Ramos (cell line): Measurements from ENCODE around the gene ACAD8.

Experiments used
- in situ Hi-C: fragments of 300-500 bp; cut with MboI; formaldehyde crosslinking; loops from one replicate; pipeline ENCODE4 v1.14.3; 2022; ENCODE audit warnings: low sequenced_read_pairs; ENCODE audit not compliant: unreplicated experiment

ACAD8 gene

DNA sequence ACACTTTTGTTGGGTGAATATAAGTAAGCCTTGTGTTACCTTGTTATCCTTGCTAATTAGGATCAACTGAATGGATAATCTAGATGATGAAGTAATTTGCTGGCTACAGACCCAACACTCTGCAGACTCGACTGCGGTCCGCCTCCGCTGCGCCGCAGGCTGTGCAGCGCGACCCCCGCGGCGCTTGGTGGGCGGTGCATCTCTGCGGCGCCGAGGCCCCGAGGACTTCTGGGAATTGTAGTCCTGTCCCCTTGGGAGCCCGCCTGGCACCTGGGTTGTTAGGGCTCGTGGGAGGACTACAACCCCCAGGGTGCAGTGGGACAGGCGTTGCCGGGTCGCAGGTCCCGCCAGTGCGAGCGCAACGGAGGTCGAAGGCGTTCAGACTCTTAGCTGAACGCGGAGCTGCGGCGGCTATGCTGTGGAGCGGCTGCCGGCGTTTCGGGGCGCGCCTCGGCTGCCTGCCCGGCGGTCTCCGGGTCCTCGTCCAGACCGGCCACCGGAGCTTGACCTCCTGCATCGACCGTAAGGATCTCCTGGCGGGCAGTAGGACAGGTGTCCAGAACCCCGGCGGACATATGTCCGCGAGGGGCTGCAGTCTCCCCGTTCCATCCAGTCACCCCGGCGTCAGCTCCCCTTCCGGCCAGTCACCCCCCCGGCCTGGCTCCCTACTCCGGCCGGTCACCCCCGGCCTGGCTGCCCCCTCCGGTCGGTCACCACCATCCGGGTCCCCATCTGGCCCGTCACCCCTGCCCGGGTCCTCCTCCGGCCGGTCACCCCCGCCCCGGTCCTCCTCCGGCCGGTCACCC, at the start of gene ACAD8, which contains the start of gene THYN1:
TSS of gene ACAD8 (plus strand) at position 381 of the 806 bp plus-strand sequence. CDS start at position 414, 33 bp downstream.
TSS of gene THYN1 (minus strand) at position 165 of the 806 bp plus-strand sequence. CDS start 470 bp downstream, outside the sequence.
- in situ Hi-C loops: no loop called here

DNA sequence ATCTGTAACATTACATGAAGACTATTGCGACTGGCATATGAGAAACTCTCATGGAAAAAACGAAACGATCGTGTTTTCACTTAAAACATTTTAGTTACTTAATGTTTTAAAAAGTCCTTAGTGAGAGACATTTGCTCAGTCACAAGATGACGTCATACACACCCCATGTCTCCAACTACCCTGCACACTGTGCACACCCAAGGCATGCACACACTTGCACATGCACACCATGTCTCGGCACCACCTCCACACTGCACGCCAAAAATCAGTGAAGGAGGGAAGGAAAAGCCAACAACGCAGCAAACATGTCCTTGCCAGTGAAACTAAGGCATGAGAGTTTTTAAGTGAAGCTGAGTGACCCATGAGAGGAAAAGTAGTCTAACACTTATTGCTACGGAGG, 47.6 kb upstream of the ACAD8 start:
- in situ Hi-C loops: no loop called here

DNA sequence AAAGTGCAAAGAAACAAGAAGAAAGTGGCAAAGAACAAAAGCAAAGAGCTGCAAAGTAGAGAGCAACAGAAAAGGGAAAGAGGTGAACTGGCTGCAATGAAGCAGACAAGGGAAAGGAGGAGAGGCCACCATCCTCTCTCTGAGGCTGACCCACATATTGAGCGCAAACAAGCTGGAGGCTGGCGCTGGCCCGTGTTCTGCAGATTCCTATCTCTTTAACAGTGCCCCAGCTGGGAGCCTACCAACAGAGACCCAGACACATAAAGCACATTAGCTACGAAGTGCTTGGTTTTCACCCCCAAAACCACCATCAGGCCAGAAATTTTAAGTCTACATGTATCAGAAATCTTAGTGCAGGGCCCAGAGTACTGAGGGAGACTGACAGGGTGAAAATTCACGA, 47.2 kb upstream of the ACAD8 start:
- in situ Hi-C loops: no loop called here

DNA sequence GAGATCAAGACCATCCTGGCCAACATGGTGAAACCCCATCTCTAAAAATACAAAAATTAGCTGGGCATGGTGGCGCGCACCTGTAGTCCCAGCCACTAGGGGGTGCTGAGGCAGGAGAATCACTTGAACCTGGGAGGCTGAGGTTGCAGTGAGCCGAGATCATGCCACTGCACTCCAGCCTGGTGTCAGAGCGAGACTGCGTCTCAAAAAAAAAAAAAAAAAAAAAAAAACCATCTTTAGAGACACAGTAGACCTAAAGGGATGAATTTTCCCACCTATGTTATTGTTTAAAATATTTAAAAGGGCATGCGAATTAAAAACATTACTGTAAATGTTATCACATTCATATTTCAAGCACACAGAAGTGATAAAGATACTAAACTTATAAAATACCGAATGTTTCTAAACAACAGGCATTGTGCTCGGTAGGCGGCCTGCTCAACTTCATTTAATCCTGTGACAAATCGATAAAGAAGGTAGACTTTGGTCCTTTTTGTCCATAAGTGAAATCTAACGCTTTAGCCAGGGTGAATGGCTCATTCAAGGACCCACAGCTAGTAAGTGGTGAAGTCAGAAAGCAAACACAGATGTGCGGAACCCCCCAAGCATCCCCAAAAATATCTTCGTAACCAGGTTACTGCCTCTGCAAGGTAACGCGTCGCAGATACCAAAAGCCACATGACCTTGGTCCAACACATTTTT, 45.7 kb upstream of the ACAD8 start:
- in situ Hi-C loops: no loop called here

DNA sequence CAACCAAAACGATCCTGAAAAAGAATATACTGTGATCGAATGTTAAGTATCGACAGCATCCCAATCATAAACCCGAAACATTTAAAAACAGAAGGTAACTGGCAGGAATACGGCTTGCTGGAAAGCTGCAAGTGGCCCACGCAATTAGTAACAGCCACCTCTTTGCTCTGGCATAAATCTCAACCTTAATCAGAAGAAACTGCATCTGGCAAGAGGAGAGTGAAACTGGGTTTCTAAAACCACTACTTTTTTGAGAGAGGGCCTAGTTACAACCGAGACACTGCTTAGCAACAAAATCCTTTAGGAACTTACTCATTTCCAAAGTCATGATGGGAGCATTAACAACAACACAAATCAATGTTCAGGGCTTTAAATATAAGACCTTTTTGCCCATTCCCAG, 37.5 kb upstream of the ACAD8 start:
- in situ Hi-C loops: no loop called here

DNA sequence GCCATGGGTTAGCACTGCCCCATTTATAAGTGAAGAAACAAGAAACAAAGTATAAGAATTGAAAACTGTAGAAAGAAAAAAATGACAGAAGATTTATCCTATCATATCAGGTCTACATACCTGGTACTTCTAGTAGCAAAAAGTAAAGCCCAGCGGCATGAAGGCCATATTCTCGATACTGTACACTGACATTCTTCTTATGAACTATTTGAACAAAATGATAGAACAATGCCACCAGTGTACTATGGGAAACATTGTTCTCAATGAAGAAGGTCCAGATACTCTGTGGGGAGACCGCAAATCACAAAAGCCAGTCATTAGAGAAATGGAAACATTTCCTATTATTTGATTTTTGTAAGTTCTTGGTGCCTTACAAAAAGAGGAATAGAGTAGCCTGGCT, 36.6 kb upstream of the ACAD8 start:
- in situ Hi-C loops: no loop called here

DNA sequence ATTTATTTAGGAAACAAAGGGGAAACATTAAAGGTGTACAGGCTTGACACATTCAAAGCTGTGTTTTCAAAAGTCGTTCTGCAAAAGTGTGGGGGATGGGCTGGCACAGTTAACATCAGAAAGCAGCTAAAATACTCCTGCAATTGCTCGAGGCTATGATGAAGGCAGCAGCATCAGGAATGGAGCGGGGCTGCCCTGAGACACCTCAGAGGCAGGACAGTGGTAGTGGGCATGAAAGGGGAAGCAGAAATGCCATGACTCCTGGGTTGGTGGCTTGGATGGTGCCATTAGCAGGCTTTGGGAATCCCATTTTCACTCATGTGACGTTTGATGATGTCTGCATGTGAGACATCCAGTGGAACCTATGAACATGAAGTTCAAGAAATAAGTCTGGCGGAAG, 30.2 kb upstream of the ACAD8 start:
- in situ Hi-C loops: no loop called here

DNA sequence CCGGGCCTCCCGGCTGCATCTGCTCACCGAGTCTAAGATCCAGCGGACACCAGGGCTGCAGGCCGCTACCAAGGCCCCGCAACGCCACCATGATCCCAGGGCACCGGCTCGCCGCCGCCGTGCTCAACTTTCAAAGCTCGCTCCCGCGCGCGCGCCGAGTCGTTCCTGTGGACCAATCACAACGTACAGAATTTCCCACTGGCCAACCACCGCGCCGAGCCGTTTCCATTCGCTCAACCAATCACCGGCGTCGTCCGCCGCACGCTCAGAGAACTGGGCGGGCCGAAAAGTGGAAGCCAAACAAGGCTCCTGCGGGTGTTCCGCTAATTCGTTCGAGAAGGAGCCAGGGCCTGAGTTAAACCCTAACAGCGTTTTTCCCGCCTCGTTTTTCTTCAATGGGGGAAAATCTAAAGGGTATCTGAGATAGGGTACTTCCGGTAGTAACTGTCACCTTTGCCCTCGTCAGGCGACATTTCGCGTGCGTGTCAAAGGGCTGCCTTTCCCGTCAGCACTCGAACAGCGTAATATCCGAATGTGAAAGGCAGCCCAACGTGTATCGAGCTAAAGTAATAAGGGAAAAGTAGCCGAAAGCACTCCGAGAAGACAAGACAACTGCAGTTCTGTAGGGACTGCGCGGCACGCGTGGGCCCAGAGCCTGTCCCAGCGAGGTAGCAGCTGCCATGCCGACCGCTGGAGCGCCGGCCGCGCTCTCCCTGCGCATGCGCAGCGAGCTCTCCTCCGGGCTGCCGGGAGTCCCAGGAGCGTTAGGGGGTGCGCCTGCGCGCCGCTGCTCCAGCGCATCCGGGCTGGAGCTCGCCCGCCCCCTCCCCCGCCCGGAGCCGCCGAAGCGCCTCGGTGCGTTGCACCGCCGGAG, 29.3 kb upstream of the ACAD8 start, which contains the start of the genes NCAPD3 and VPS26B:
TSS of gene NCAPD3 (minus strand) at position 132 of the 874 bp plus-strand sequence. CDS start at position 91, 41 bp downstream.
TSS of gene VPS26B (plus strand) at position 836 of the 874 bp plus-strand sequence. CDS start 452 bp downstream, outside the sequence.
- in situ Hi-C loops: no loop called here

DNA sequence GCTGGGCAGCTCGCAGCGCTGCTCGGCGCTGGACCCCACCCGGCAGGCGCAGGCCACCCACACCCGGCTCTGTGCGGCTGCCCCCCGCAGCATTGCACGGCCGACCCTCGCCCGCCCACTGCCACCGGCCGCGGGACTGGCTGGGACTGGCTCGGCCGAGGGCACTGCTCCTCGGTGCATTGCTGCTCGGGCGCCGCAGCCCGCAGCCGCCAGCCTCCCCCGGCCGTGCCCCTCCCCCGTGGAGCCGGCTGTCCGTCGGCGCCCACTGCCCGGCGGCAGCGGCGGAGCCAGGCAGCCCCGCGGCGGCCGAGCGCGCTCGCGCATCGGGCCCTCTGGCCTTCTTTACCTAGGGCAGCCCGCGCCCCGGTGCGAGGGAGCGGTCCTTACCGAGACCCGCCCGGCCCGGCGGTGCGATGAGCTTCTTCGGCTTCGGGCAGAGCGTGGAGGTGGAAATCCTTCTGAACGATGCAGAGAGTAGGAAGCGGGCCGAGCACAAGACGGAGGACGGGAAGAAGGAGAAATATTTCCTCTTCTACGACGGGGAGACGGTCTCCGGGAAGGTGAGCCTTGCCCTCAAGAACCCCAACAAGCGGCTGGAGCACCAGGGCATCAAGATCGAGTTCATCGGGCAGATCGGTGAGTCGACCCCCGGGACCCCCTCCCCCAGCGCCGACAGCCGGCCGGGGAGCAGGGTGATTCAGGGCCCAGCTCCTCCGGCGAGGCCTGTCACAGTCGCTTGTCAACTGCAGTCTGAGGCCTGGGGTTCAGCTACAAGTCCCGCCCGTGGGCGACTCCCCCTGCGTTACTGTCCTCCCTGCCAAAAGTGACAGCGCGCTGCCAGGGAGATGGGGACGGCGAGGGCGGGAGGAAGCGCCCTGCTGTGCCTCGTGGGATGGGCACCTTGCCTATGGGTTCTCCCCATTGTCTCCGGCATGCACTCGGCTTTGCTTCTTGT, 28.4 kb upstream of the ACAD8 start:
- in situ Hi-C loops: no loop called here

DNA sequence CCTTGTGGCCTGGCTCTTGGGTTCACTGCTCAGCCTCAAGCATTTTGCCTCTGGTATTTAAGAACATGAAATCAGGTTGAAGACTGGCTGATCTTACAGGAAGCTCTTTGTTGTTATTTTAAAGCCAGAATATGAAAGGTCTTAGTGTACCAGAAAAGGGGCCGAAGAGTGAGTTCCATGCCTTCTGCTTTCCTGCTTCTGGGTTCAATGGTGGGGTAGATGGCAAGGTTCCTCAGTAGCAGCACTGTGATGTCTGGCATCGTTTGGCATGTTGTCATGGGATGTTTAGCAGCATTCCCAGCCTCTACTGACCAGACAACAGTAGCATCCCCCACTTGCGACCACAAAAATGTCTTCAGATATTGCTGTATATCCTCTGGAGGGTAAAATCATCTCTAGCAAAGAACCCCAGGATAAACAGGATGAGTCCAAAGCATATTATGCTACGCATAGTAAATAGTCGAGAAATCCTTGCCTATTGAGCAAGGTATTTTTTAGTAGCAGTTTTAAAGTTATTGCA, 26.5 kb upstream of the ACAD8 start:
- in situ Hi-C loops: no loop called here

DNA sequence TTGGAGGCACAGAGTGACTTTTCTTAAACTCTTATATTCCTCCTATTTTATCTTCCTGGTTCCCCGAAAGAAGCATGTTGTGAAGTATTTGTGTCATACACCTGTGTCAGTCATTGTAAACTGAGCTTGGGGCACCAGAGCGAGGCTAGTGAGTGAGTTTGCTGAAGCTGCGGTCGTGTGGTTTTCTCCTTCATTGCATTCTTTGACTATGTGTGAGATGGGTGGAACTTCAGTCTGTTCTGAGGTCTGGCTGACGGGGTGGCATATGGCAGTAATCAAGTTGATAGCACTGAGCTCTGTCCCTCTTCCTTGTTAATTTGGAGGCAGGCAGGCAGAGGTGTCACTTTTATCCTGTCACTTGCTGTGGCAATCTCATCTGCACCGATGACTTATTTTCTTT, 24.7 kb upstream of the ACAD8 start:
- in situ Hi-C loops: no loop called here

DNA sequence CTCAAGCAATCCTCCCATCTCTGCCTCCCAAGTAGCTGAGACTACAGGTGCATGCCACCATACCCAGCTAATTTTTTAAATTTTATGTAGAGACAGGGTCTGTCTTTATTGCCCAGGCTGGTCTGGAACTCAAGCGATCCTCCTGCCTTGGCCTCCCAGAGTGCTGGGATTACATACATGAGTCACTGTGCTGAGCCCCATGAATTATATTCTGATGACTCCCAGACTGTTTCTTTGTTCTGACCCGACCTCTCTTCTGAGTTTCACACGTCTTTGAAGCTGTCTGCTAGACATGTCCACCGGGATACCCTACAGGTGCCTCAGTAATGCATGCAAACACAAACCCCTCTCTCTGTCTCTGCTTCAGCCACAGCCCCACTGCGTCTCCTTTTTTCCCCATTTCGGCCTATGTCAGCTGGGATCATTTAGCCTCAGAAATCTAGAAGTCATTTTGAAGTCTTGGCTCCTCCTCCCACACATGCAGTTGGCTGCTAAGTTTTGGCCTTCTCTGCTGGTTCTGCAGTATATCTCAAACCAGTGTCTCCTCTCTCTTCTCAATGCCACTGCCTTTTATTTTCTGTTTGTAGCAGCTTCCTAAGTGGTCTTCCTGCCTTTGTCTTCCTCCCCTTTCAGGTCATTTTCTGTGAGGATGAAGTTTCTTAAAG, 24.1 kb upstream of the ACAD8 start:
- in situ Hi-C loops: no loop called here

DNA sequence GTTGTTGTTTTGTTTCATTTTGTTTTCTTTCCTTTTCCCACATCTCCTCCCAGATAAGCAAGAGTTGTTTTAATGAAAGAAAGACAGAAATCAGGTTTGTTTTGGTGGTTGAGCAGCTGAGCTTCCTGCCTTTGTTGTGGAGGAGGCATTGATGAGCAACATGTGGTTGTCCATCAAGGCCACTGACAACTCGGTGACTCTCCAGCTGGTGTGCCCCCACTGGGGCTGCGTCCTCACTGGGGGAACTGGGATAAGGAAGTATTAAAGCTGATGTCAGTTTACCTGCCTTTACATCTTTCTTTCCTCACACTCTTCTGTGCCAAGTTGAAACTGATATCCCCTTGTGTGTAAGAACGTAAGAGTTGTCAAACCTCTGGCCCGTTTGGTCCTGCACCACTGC, 23.0 kb upstream of the ACAD8 start:
- in situ Hi-C loops: no loop called here

DNA sequence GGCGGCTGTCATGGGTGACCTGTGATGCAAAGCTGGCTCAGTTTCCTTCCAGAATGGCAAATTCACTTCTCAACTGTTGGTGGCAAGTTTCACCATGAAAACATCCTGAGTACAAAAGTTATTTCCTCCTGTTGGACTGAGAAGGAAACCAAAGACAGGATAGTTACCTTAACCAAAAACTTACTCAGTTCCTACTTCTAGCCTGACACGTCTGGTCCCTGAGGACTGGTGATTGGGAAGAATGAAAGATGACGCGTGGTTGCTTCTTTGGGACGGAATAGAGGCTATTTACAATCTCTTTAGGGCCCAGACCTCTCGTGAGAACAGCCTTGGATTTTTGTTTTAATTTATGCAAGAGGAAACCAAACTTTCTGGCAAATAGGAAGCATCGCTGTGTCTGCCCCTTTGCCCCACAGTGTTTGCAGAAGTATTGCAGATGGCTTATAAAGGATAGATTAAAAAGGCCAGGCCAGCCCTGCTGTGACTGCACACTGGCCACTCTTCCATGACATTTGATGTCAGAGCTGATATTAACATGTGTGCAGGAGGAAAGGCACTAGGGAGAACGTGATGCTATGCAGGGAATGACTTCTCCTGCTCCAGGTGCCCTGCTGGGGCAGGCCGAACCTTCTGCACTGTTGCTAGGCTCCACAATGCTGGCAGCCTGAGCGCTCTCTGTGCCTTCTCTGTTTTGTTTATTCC, 21.3 kb upstream of the ACAD8 start:
- in situ Hi-C loops: no loop called here

DNA sequence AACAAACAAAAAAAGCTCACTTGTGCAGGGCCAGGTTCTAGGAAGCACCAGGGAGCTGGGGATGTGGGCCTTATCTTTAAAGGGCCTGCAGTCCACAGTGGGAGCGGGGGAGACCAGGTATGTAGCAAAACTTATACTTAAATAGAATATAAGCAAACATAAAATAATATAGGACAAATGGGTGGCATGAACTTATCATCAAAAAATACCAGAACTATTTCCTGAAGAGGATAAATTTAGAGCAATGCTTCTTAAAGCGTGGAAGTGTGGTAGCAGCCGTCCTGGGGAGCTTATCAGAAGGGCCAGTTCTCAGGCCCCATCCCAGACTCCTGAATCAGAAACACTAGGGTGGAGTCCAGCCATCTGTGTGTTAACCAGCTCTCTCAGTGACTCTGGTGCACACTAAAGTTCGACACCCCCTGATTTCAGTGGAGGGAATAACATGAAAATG, 19.6 kb upstream of the ACAD8 start:
- in situ Hi-C loops: no loop called here

DNA sequence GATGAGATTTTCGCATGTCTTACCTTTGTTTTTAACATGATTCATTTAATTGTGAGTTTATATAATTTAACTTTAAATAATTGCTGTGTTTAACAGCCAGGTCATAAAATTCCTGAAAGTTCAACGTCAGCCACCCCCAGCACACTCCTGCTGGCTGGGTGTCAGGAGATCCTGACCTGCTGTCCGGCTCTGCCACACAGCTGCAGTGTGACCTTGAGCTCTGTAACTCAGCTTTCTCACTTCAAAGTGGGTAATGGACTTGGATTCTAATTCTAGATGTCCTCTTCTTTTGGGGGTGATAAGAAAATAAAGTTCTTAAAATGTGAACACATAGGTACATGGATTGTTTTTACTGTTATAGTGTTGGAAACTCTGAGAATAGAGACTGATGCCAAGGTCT, 18.0 kb upstream of the ACAD8 start:
- in situ Hi-C loops: no loop called here

DNA sequence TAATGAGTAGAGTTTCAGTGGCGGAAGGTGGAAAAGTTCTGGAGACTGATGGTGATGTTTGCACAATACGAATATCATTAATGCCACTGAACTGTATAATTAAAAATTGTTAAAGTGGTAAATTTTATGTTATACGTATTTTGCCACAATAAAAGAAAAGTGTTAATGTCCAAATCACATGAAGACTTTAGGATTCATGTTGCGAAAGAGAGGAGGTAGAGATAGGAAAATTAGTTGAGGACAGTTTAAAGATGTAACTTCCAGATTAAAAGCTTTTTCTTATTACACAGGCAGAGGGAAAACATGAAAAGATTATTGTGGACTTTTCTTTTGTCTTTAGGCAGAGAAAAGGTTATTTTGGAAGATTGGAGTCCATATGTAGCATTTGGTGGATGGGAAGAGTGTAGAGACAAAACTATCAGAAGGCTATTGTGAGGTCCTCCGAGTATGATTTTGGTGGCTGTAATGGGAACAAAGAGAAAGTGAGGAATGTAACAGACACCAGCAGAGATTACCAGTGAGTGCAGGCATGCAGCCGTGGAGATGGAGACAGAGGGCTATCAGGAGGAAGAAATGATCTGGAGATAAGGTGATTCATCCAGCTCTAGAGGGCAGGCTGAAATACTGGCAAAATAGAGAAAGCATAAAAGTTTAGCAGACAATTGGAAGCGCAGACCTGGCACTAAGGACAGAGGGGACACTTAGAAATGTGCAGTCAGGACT, 16.4 kb upstream of the ACAD8 start:
- in situ Hi-C loops: no loop called here
